Breast epithelium (tissue), 3 donors: ENCODE data around the gene FOLR1.
A peak's percentile ranks its signal among the peaks of the same experiment; 100 is the strongest.

ENCODE experiments used
- CTCF ChIP-seq, 3 donors: fragments of 450-650 bp; IDR thresholded peaks; one replicate each; pipeline ENCODE4 v1.5.1; 2016 to 2017; ENCODE audit warnings: antibody characterized with exemption in 3 of 3, mild to moderate bottlenecking in 3 of 3, moderate library complexity in 3 of 3
- POLR2A ChIP-seq: fragments of 450-650 bp; IDR thresholded peaks from one replicate; pipeline ENCODE4 v1.6.1; 2016; ENCODE audit warnings: antibody characterized with exemption, mild to moderate bottlenecking, moderate library complexity
- POLR2AphosphoS5 ChIP-seq, 3 donors: sonication (generic); formaldehyde crosslinking; IDR thresholded peaks; one replicate each; pipeline ENCODE4 v1.6.1; 2017; ENCODE audit warnings: antibody characterized with exemption in 3 of 3

- TF ChIP-seq CTCF (IDR thresholded peaks at IDR 0.05) (peak in 1 of 3 donors; percentile 16), POLR2A (no peak), POLR2AphosphoS5 (IDR thresholded peaks at IDR 0.05) (peak; percentile 55 to 73 (median 70))
Observed at GRCh38 chr11:72222907-72223614, 31.1 kb downstream of the FOLR1 start.
